CD8-positive, alpha-beta memory T cell (primary cell): ENCODE measurements around the gene GTF3C5. TPM values are rescaled to one million over a fixed set of nuclear protein-coding genes. Genes with fewer than 3 reads are reported as not detected.

Experiments
- CTCF ChIA-PET: fragments of 350-600 bp; sonication (Branson Sonifier 250); formaldehyde crosslinking; loops from one replicate; lab custom pipeline; 2021; ENCODE audit warnings: antibody characterized with exemption; lab: Charles Lee
- POLR2A ChIA-PET: fragments of 350-600 bp; sonication (Branson Sonifier 250); formaldehyde crosslinking; loops from one replicate; lab custom pipeline; 2021; ENCODE audit warnings: antibody characterized with exemption; lab: Charles Lee
- DNase-seq, 5 donors: peaks; one replicate each; pipeline versions ENCODE4 v3.0.0 to v3.0.0-alpha.2; 2020 to 2022; ENCODE audit warnings: mixed read lengths in 1 of 5
- H3K27ac ChIP-seq: one replicate; pipeline ENCODE4 v1.7.0; 2013; ENCODE audit warnings: low read depth, mild to moderate bottlenecking, low read length, moderate library complexity
- H3K27me3 ChIP-seq: 2 replicates; pipeline ENCODE4 v1.7.0; 2013; ENCODE audit warnings: low read length, mild to moderate bottlenecking; ENCODE audit not compliant: insufficient read depth, poor library complexity, severe bottlenecking
- H3K36me3 ChIP-seq: 2 replicates; pipeline ENCODE4 v1.7.0; 2013; ENCODE audit warnings: mild to moderate bottlenecking, low read length, moderate library complexity; ENCODE audit not compliant: insufficient read depth
- H3K4me1 ChIP-seq: 2 replicates; pipeline ENCODE4 v1.7.0; 2013; ENCODE audit warnings: mild to moderate bottlenecking, low read length, moderate library complexity; ENCODE audit not compliant: insufficient read depth
- H3K4me3 ChIP-seq: 2 replicates; pipeline ENCODE4 v1.7.0; 2013; ENCODE audit warnings: mild to moderate bottlenecking, low read length
- H3K9me3 ChIP-seq: 2 replicates; pipeline ENCODE4 v1.7.0; 2013; ENCODE audit warnings: mild to moderate bottlenecking, low read length
- H3K27ac Mint-ChIP-seq, 8 donors: one replicate each; pipeline ENCODE4 v1.8.0; 2020 to 2021; ENCODE audit warnings: mixed read lengths in 8 of 8, mild to moderate bottlenecking in 6 of 8, inconsistent platforms in 3 of 8, moderate library complexity in 3 of 8
- H3K27me3 Mint-ChIP-seq, 2 donors: one replicate each; pipeline ENCODE4 v1.8.0; 2020 to 2021; ENCODE audit warnings: mixed read lengths in 2 of 2, mild to moderate bottlenecking in 1 of 2, moderate library complexity in 1 of 2
- H3K36me3 Mint-ChIP-seq, 3 donors: one replicate each; pipeline ENCODE4 v1.8.0; 2020 to 2021; ENCODE audit warnings: mixed read lengths in 3 of 3, inconsistent platforms in 1 of 3, mild to moderate bottlenecking in 1 of 3
- H3K4me1 Mint-ChIP-seq, 3 donors: one replicate each; pipeline ENCODE4 v1.8.0; 2020 to 2021; ENCODE audit warnings: mixed read lengths in 3 of 3, inconsistent platforms in 1 of 3, mild to moderate bottlenecking in 1 of 3
- H3K4me3 Mint-ChIP-seq, 7 donors: one replicate each; pipeline ENCODE4 v1.8.0; 2020 to 2021; ENCODE audit warnings: mixed read lengths in 7 of 7, mild to moderate bottlenecking in 6 of 7, moderate library complexity in 4 of 7, inconsistent platforms in 2 of 7
- H3K9me3 Mint-ChIP-seq, 5 donors: one replicate each; pipeline ENCODE4 v1.8.0; 2020 to 2022; ENCODE audit warnings: mixed read lengths in 5 of 5, mild to moderate bottlenecking in 3 of 5, moderate library complexity in 2 of 5, inconsistent platforms in 1 of 5
- polyA plus RNA-seq: library from polyadenylated mRNA; unstranded; fragments of 300-500 nt; fragmentation: Illumina TruSeq; gene quantifications from one replicate; pipeline ENCODE4 v1.2.3, GENCODE V29; 2021
- total RNA-seq, 2 experiments: library from RNA; stranded (reverse); gene quantifications; one replicate each; pipeline ENCODE4 v1.2.3, GENCODE V29; 2021

Gene GTF3C5
- total and polyA plus RNA-seq, 3 experiments from 2014 or later, result 38.5 to 91.8 (median 87.8) TPM

DNA sequence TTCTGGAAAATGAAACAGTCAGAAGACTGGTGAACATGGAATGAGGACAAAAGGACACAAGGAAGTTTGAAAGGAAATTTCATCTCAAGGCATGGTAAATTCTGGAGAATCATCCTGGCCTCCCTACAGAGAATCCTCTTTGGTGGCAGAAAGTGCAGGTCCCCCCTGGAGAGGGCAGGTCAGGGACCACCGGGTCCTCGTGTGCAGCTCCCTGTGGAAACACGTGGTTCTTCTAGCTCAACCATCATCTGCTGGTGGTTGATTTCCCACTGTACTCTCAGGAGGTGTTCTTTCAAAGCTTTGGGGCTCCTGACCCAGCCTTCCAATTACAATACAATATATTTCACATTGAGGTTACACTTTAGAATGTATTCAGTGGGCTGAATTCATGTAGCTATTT lies 2.6 kb upstream of the GTF3C5 start:
- peaks cover 21% of the 10 kb centered on the region for H3K4me1 ChIP-seq
- Mint-ChIP-seq H3K27me3 (peaks cover 0 to 1% of the 10 kb centered on the region in 2 donors), H3K27ac (peak overlapping the region in 2 of 8 donors; percentile 19 to 45), H3K9me3 (no peaks in the 10 kb centered on the region), H3K36me3 (peaks cover 0 to 14% (median 3%) of the 10 kb centered on the region in 3 donors), H3K4me1 (peaks cover 38 to 54% (median 40%) of the 10 kb centered on the region in 3 donors), H3K4me3 (peak overlapping the region; percentile 52 to 99 (median 94))
- ChIA-PET CTCF (interaction anchor here (2.3 kb wide), 1 partner anchor 116 kb away, joined by 10 read pairs; no protein-coding TSS in a partner anchor), POLR2A (no interaction called here)
- H3K27ac ChIP-seq, result no peak overlapping the region
- no peaks in the 10 kb centered on the region for H3K9me3 ChIP-seq
- DNase-seq, result no peak
- H3K36me3 ChIP-seq, result no peaks in the 10 kb centered on the region
- no peak overlapping the region for H3K4me3 ChIP-seq
- no peaks in the 10 kb centered on the region for H3K27me3 ChIP-seq

GRCh38 chr9:133029994-133030316 lies 842 bp upstream of the GTF3C5 start:
- Histone ChIP-seq H3K9me3 (no peaks in the 10 kb centered on the region), H3K27ac (peak overlapping the region; percentile 87), H3K4me1 (peaks cover 26% of the 10 kb centered on the region), H3K36me3 (no peaks in the 10 kb centered on the region), H3K4me3 (peak overlapping the region; percentile 72), H3K27me3 (no peaks in the 10 kb centered on the region)
- Mint-ChIP-seq H3K27me3 (peaks cover 0 to 1% of the 10 kb centered on the region in 2 donors), H3K36me3 (peaks cover 0 to 17% (median 3%) of the 10 kb centered on the region in 3 donors), H3K27ac (peak overlapping the region; percentile 95 to 100 (median 97)), H3K4me1 (peaks cover 47 to 70% (median 55%) of the 10 kb centered on the region in 3 donors), H3K9me3 (no peaks in the 10 kb centered on the region), H3K4me3 (peak overlapping the region; percentile 94 to 99 (median 96))
- POLR2A ChIA-PET, result interaction anchor here (0.6 to 2.0 kb wide), 10 partner anchors 11 to 796 kb away, joined by 3 to 20 read pairs (median 6); partner anchors contain the start of genes DDX31 and TSC1
- no peak for DNase-seq
- CTCF ChIA-PET, result interaction anchor here (1.0 to 4.4 kb wide), 8 partner anchors 7 to 457 kb away, joined by 3 to 33 read pairs (median 7); no protein-coding TSS in a partner anchor

- CTCF ChIA-PET, result interaction anchor here (1.4 to 4.4 kb wide), 6 partner anchors 9 to 299 kb away, joined by 3 to 33 read pairs (median 7); no protein-coding TSS in a partner anchor
- Histone ChIP-seq H3K9me3 (no peaks in the 10 kb centered on the region), H3K27ac (peak overlapping the region; percentile 87), H3K4me1 (peaks cover 26% of the 10 kb centered on the region), H3K36me3 (no peaks in the 10 kb centered on the region), H3K27me3 (no peaks in the 10 kb centered on the region), H3K4me3 (peak overlapping the region; percentile 72)
- peaks cover 0 to 18% (median 3%) of the 10 kb centered on the region in 3 donors for H3K36me3 Mint-ChIP-seq
- POLR2A ChIA-PET, result interaction anchor here (2.0 kb wide), 1 partner anchor 117 kb away, joined by 16 read pairs; no protein-coding TSS in a partner anchor
- peak overlapping the region; percentile 90 to 100 (median 96) for H3K27ac Mint-ChIP-seq
- no peak for DNase-seq
- H3K4me3 Mint-ChIP-seq, result peak overlapping the region; percentile 94 to 99 (median 96)
- H3K27me3 Mint-ChIP-seq, result peaks cover 0 to 1% of the 10 kb centered on the region in 2 donors
- H3K9me3 Mint-ChIP-seq, result no peaks in the 10 kb centered on the region
- H3K4me1 Mint-ChIP-seq, result peaks cover 53 to 82% (median 61%) of the 10 kb centered on the region in 3 donors
Measured at GRCh38 chr9:133031130-133031422, 279 bp downstream of the GTF3C5 start.

DNA sequence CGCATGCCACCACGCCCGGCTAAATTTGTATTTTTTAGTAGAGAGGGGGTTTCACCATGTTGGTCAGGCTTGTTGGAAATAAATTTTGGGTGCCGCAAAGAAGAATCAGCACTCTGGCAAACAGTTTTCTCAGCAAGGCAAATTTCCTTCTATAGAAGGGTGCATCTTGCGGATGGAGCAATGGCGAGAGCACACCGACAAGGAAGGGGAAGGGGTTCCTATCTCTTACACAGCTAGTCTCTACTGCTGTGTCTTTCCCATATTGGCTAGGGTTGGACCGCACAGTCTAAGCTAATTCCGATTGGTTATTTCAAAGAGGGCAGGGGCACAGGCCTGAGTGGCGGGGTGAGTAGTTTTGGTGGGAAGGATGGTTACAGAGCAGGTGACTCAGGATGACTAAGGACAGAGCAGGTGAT lies 707 bp downstream of the GTF3C5 start:
- POLR2A ChIA-PET, result interaction anchor here (2.0 kb wide), 1 partner anchor 117 kb away, joined by 16 read pairs; no protein-coding TSS in a partner anchor
- no peaks in the 10 kb centered on the region for H3K9me3 Mint-ChIP-seq
- H3K27ac Mint-ChIP-seq, result peak overlapping the region in 6 of 8 donors; percentile 17 to 98 (median 88)
- Histone ChIP-seq H3K9me3 (no peaks in the 10 kb centered on the region), H3K4me3 (peak overlapping the region; percentile 72), H3K27me3 (no peaks in the 10 kb centered on the region), H3K27ac (peak overlapping the region; percentile 87), H3K4me1 (peaks cover 26% of the 10 kb centered on the region), H3K36me3 (no peaks in the 10 kb centered on the region)
- H3K4me1 Mint-ChIP-seq, result peaks cover 54 to 86% (median 66%) of the 10 kb centered on the region in 3 donors
- H3K4me3 Mint-ChIP-seq, result peak overlapping the region; percentile 94 to 99 (median 96)
- peaks cover 0 to 20% (median 3%) of the 10 kb centered on the region in 3 donors for H3K36me3 Mint-ChIP-seq
- no peak for DNase-seq
- CTCF ChIA-PET, result interaction anchor here (1.4 to 4.4 kb wide), 6 partner anchors 9 to 299 kb away, joined by 3 to 33 read pairs (median 7); no protein-coding TSS in a partner anchor
- peaks cover 0 to 1% of the 10 kb centered on the region in 2 donors for H3K27me3 Mint-ChIP-seq

DNA sequence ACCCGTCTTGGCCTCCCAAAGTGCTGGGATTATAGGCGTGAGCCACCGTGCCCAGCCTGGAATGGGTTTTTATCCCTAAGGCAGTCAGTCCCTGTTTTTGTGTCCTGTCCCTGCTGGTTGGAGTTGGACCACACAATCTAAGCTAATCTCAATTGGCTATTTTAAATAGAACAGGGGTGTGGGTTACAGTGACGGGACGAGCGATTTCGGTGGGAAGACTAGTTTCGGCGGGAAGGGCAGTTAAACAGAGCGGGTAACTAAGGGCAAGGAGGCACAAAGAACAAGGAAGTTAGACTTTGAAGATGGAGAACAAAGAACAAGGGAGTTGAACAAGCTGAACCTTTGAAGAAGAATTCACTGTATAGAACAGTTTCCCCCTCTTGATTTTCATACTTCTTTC lies 1.4 kb downstream of the GTF3C5 start:
- H3K36me3 ChIP-seq, result no peaks in the 10 kb centered on the region
- H3K27me3 Mint-ChIP-seq, result peaks cover 0 to 1% of the 10 kb centered on the region in 2 donors
- no peak overlapping the region for H3K4me3 ChIP-seq
- H3K27me3 ChIP-seq, result no peaks in the 10 kb centered on the region
- H3K9me3 Mint-ChIP-seq, result no peaks in the 10 kb centered on the region
- H3K4me1 ChIP-seq, result peaks cover 26% of the 10 kb centered on the region
- H3K27ac Mint-ChIP-seq, result peak overlapping the region; percentile 3 to 95 (median 44)
- POLR2A ChIA-PET, result no interaction called here
- peaks cover 54 to 93% (median 72%) of the 10 kb centered on the region in 3 donors for H3K4me1 Mint-ChIP-seq
- peaks cover 0 to 26% (median 3%) of the 10 kb centered on the region in 3 donors for H3K36me3 Mint-ChIP-seq
- no peak for DNase-seq
- CTCF ChIA-PET, result interaction anchor here (1.2 to 4.4 kb wide), 7 partner anchors 9 to 298 kb away, joined by 3 to 33 read pairs (median 7); no protein-coding TSS in a partner anchor
- H3K4me3 Mint-ChIP-seq, result peak overlapping the region; percentile 51 to 99 (median 96)
- H3K9me3 ChIP-seq, result no peaks in the 10 kb centered on the region
- no peak overlapping the region for H3K27ac ChIP-seq

- Mint-ChIP-seq H3K4me3 (no peak overlapping the region), H3K27ac (peak overlapping the region in 1 of 8 donors; percentile 38), H3K27me3 (no peaks in the 10 kb centered on the region), H3K9me3 (no peaks in the 10 kb centered on the region), H3K4me1 (peaks cover 43 to 79% (median 69%) of the 10 kb centered on the region in 3 donors), H3K36me3 (peaks cover 0 to 37% (median 3%) of the 10 kb centered on the region in 3 donors)
- POLR2A ChIA-PET, result no interaction called here
- peaks cover 16% of the 10 kb centered on the region for H3K4me1 ChIP-seq
- H3K36me3 ChIP-seq, result no peaks in the 10 kb centered on the region
- H3K27me3 ChIP-seq, result no peaks in the 10 kb centered on the region
- H3K4me3 ChIP-seq, result no peak overlapping the region
- CTCF ChIA-PET, result interaction anchor here (1.3 to 1.5 kb wide), 2 partner anchors 14 to 109 kb away, joined by 4 to 5 read pairs; no protein-coding TSS in a partner anchor
- DNase-seq, result no peak
- no peak overlapping the region for H3K27ac ChIP-seq
- no peaks in the 10 kb centered on the region for H3K9me3 ChIP-seq
Measured at GRCh38 chr9:133035669-133036068, 4.9 kb downstream of the GTF3C5 start.

GRCh38 chr9:133037775-133038515 lies 7.1 kb downstream of the GTF3C5 start:
- ChIA-PET CTCF (no interaction called here), POLR2A (no interaction called here)
- peak overlapping the region in 1 of 8 donors; percentile 22 for H3K27ac Mint-ChIP-seq
- Histone ChIP-seq H3K27ac (no peak overlapping the region), H3K36me3 (peaks cover 10% of the 10 kb centered on the region), H3K4me1 (peaks cover 6% of the 10 kb centered on the region), H3K4me3 (no peak overlapping the region), H3K9me3 (no peaks in the 10 kb centered on the region), H3K27me3 (no peaks in the 10 kb centered on the region)
- H3K9me3 Mint-ChIP-seq, result no peaks in the 10 kb centered on the region
- peak overlapping the region in 1 of 7 donors; percentile 56 for H3K4me3 Mint-ChIP-seq
- H3K27me3 Mint-ChIP-seq, result no peaks in the 10 kb centered on the region
- peaks cover 22 to 56% (median 51%) of the 10 kb centered on the region in 3 donors for H3K4me1 Mint-ChIP-seq
- DNase-seq, result no peak
- H3K36me3 Mint-ChIP-seq, result peaks cover 2 to 48% (median 5%) of the 10 kb centered on the region in 3 donors
